Measurements from ENCODE around the gene ZSWIM4.

The ZSWIM4 gene

GRCh38 chr19:13876834-13877233, 81.6 kb downstream of the ZSWIM4 start, which contains the start of gene NANOS3:
Gene NANOS3 (plus strand): TSS chr19:13877134. CDS start chr19:13877249, 115 bp downstream.
- no peak for DNase-seq

GRCh38 chr19:13877303-13877702, 82.1 kb downstream of the ZSWIM4 start:
- DNase-seq: no peak

GRCh38 chr19:13880059-13881043, 85.1 kb downstream of the ZSWIM4 start:
- DNase-seq: peak; percentile 95

- DNase-seq: no peak
Measured at GRCh38 chr19:13881251-13881691, 86.0 kb downstream of the ZSWIM4 start.

Data from central memory CD4-positive, alpha-beta T cell (primary cell).